Mucosa of stomach (tissue), 1 donor: ENCODE results near the gene TOP1.
"Not testable (repeated sequence)": the region's sequence is repeated elsewhere in the genome, so short reads cannot be mapped to it uniquely, and the experiment has no call there.

Source experiments
- H3K27me3 ChIP-seq: one replicate; pipeline ENCODE4 v1.7.0; 2013; ENCODE audit warnings: mild to moderate bottlenecking, low read length; ENCODE audit not compliant: control insufficient read depth, insufficient read depth
- H3K36me3 ChIP-seq: one replicate; pipeline ENCODE4 v1.7.0; 2013; ENCODE audit warnings: low read length; ENCODE audit not compliant: control insufficient read depth, insufficient read depth
- H3K4me1 ChIP-seq: one replicate; pipeline ENCODE4 v1.7.0; 2013; ENCODE audit warnings: mild to moderate bottlenecking, low read length; ENCODE audit not compliant: control insufficient read depth, insufficient read depth
- H3K4me3 ChIP-seq: one replicate; pipeline ENCODE4 v1.7.0; 2013; ENCODE audit warnings: low read length
- H3K9ac ChIP-seq: one replicate; pipeline ENCODE4 v1.7.0; 2013; ENCODE audit warnings: mild to moderate bottlenecking, low read length, moderate library complexity
- H3K9me3 ChIP-seq: one replicate; pipeline ENCODE4 v1.7.0; 2013; ENCODE audit warnings: mild to moderate bottlenecking, low read length, moderate library complexity; ENCODE audit not compliant: control insufficient read depth
- donor health status: Pancreatic carcinoma.

The TOP1 gene

DNA sequence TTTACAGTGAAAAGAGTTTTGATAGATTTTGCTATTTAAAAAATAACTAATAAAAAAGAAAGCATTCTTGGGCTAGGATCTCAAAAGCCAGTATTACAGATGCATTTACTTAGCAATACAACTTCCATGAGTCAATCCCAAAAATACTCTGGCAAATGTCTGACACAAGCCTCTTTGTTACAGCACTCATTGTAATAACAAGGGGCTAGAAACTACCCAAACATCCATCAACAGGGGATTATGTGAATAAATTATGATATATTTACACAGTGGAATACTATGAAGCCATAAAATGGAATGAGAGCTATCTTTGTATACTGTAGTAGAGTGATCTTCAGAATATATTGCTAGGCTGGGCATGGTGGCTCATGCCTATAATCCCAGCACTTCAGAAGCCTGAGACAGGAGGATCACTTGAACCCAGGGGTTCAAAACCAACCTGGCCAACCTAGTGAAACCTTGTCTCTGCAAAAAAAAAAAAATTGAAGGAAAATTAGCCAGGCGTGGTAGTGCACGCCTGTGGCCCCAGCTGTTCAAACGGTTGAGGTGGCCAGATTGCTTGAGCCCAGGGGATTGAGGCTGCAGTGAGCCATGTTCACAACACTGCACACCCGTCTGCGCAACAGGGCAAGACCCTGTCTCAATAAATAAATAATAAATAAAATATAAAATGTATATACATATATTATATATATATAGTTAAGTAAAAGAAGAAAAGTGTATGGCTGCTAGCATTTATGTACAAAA is 34.7 kb upstream of the TOP1 start:
- Histone ChIP-seq H3K4me3 (no peak overlapping the region), H3K9ac (no peak overlapping the region), H3K4me1 (no peaks in the 10 kb centered on the region), H3K27me3 (no peaks in the 10 kb centered on the region), H3K9me3 (no peaks in the 10 kb centered on the region), H3K36me3 (no peaks in the 10 kb centered on the region)

DNA sequence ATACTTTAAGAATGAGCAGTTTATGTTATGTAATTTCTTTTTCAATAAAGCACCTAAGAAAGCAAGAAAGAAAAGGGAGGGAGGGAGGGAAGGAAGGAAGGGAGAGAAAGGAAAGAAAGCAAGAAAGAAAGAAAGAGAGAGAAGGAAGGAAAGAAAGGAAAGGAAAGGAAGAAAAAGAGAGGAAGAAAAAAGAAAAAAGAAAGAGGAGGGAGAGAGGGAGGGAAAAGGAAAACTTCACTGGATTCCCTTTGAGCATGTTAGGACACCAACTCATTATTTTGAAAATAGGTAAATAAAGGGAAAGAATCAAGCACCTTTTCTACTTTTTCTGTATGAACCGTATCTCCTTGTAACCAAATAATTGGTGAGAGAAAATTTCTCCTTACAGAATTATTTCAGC is 32.3 kb upstream of the TOP1 start:
- Histone ChIP-seq H3K9me3 (no peaks in the 10 kb centered on the region), H3K36me3 (no peaks in the 10 kb centered on the region), H3K4me3 (no peak overlapping the region), H3K27me3 (no peaks in the 10 kb centered on the region), H3K4me1 (no peaks in the 10 kb centered on the region), H3K9ac (no peak overlapping the region)

DNA sequence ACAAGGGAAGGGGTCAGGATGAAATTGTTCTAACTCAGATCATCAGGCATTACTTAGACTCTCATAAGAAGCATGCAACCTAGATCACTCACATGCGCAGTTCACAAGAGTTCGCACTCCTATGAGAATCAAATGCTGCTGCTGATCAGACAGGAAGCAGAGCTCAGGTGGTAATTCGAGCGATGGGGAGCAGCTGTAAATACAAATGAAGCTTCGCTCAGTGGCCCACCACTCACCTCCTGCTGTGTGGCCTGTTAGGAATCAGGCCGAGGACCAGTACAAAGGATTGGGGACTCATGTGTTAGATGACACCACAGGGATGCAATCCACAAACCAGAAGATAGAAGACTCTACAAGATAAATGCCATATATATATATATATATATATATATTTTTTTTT is 31.5 kb upstream of the TOP1 start:
- no peak overlapping the region for H3K9ac ChIP-seq
- no peaks in the 10 kb centered on the region for H3K36me3 ChIP-seq
- no peaks in the 10 kb centered on the region for H3K4me1 ChIP-seq
- no peaks in the 10 kb centered on the region for H3K27me3 ChIP-seq
- no peaks in the 10 kb centered on the region for H3K9me3 ChIP-seq
- no peak overlapping the region for H3K4me3 ChIP-seq

DNA sequence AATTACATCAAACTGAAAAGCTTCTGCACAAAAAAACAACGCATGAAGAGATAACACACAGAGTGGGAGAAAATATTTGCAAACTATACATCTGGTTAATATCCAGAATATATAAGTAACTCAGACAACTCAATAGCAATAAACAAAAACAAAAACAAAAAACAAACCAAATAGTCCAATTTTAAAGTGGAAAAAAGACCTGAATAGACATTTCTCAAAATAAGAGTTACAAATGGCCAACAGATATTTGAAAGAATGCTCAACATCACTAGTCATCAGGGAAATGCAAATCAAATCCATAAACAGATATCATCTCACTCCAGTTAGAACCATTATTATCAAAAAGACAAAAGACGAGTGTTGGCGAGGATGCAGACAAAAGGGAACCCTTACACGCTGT is 28.8 kb upstream of the TOP1 start:
- Histone ChIP-seq H3K9me3 (no peaks in the 10 kb centered on the region), H3K36me3 (no peaks in the 10 kb centered on the region), H3K4me3 (no peak overlapping the region), H3K27me3 (no peaks in the 10 kb centered on the region), H3K9ac (no peak overlapping the region), H3K4me1 (peaks cover 26% of the 10 kb centered on the region)

DNA sequence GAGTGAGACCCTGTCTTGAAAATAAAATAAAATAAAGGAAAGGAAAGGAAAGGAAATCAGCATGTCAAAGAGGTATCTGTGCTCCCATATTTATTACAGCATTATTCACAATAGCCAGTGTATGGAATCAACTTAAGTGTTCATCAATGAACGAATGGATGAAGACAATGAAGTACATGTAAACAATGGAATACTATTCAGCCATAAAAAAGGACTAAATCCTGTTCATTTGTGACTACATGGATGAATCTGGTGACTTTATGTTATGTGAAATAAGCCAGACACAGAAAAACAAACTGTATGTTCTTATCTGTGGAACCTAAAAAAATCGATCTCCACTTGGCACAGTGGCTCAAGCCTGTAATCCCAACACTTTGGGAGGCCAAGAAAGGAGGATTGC is 28.0 kb upstream of the TOP1 start:
- H3K36me3 ChIP-seq = no peaks in the 10 kb centered on the region

DNA sequence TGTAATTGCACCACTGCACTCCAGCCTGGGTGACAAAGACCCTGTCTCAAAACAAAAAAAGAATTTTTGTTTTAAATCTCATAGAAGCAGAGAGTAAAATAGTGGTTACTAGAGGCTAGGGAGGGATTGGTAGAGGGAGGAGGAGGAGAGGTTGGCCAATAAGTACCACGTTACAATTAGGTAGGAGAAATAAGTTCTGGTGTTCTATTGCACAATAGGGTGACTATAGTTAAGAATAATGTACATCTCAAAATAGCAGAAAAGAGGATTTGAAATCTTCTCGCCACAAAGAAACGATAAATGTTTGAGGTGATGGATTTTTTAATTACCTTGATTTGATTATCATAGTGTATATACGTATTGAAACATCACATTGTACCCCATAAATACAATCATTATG is 27.1 kb upstream of the TOP1 start:
- no peak overlapping the region for H3K9ac ChIP-seq
- H3K9me3 ChIP-seq = no peaks in the 10 kb centered on the region
- no peaks in the 10 kb centered on the region for H3K27me3 ChIP-seq
- H3K36me3 ChIP-seq = no peaks in the 10 kb centered on the region
- peaks cover 43% of the 10 kb centered on the region for H3K4me1 ChIP-seq
- no peak overlapping the region for H3K4me3 ChIP-seq

More for the DNA sequence above, 28.0 kb upstream of the TOP1 start:
- H3K4me3 ChIP-seq = no peak overlapping the region
- H3K27me3 ChIP-seq = no peaks in the 10 kb centered on the region
- H3K4me1 ChIP-seq = peaks cover 34% of the 10 kb centered on the region
- H3K9ac ChIP-seq = no peak overlapping the region
- no peaks in the 10 kb centered on the region for H3K9me3 ChIP-seq

DNA sequence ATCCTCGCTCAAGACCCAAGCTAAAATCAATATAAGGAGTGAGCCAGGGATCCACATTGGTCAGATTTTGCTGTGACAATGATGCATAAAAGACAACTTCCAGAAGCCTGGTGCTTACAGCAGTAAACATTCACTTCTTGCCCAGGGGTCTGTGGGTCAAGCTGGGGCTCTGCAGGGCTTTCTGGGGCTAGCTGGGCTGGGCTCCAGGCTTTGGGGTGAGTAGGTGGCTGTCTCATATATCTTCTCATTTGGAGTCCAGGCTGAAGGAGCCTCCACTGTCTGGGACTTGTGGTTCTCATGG is 25.8 kb upstream of the TOP1 start:
- Histone ChIP-seq H3K27me3 (no peaks in the 10 kb centered on the region), H3K9ac (peak overlapping the region; percentile 42), H3K4me3 (peak overlapping the region; percentile 15), H3K36me3 (no peaks in the 10 kb centered on the region), H3K4me1 (peaks cover 43% of the 10 kb centered on the region), H3K9me3 (no peaks in the 10 kb centered on the region)

DNA sequence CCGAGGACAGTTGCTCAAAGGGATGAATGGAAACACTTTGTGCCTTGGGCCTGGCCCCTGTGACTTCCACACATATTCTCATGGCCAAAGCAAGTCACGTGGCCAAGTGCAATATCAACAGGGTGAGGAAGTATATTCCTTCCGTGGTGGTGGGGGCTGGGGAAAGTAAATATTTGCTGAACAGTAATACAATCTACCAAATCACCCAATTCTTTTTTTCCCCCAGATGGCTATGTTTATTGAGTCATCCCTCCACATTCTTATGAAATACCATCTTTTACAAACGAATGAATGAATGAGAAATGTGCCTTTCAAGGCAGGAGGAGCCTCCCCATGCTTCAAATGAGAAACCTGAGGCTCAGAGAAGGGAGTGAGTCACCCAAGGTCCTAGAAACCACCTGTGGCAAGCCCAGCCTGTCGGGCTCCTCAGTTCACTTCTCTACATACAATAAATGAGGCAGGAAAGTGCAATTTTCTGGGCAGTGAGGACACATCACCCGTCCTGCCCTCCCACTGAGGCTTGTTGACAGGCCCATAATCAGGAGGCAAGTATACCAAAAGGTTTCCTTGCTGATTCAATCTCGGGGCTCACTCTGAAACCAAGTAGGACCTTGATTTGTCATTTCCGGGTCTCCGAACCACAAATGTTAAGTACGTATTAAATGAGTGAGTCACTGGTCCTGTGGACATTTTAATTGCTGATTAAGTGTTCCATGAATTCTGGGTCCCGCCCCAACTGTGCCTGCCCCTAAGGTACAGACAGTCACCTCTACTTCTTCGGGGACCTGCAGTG is 25.3 kb upstream of the TOP1 start:
- Histone ChIP-seq H3K4me3 (peak overlapping the region; percentile 15), H3K9ac (peak overlapping the region; percentile 79), H3K27me3 (no peaks in the 10 kb centered on the region), H3K4me1 (peaks cover 43% of the 10 kb centered on the region), H3K9me3 (no peaks in the 10 kb centered on the region), H3K36me3 (no peaks in the 10 kb centered on the region)

DNA sequence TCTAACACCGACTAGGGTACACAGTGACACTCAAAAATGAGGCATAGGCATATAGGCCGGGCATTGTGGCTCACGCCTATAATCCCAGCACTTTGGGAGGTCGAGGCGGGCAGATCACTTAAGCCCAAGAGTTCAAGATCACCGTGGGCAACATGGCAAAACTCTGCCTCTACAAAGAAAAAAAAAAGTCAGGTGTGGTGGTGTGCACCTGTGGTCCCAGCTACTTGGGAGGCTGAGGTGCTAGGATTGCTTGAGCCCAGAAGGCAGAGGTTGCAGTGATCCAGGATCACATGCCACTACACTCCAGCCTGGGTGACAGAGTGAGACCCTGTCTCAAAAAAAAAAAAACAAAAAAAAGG is 24.7 kb upstream of the TOP1 start:
- Histone ChIP-seq H3K4me3 (peak overlapping the region; percentile 3), H3K4me1 (peaks cover 43% of the 10 kb centered on the region)
- not testable (repeated sequence) for H3K27me3 ChIP-seq, H3K9me3 ChIP-seq, H3K9ac ChIP-seq, H3K36me3 ChIP-seq

DNA sequence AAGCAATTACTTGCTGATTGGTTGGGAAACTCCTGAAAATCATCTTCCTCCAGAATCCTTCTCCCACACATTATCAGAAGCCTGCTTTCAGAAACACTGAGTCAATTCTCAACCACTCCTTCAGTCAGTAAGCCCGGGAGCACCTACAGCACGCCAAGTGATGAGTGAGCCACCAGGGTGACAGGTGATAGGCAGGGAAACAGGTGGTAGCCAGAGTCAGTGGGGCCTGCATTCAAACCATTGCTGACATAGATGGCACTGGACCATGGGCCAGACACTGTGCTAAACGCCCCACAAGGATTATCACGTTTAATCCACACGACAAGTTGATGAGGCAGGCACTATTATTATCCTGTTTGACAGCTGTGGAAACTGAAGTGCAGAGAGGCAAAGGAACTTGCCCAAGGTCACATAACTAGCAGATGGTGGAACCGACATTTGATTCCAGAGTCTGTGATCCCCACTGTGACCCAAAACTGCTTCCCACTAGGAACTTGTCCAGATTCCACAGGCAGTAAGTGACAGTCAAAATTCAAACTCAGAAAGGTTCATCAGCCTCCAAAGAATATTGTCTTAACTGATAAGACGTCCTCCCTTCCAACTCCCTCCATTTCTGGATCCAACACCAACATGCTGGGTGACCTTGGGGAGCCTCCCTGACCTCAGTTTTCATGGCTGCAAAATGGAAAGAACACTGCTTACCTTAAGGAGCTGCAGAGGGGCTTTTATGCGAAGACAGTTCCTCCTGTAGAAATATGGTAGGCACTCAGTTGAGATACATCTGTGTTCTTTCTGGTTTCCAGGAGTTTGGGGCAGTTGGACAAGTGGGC is 23.9 kb upstream of the TOP1 start:
- Histone ChIP-seq H3K9ac (peak overlapping the region; percentile 11), H3K27me3 (no peaks in the 10 kb centered on the region), H3K9me3 (no peaks in the 10 kb centered on the region), H3K36me3 (no peaks in the 10 kb centered on the region), H3K4me3 (peak overlapping the region; percentile 3), H3K4me1 (peaks cover 43% of the 10 kb centered on the region)

DNA sequence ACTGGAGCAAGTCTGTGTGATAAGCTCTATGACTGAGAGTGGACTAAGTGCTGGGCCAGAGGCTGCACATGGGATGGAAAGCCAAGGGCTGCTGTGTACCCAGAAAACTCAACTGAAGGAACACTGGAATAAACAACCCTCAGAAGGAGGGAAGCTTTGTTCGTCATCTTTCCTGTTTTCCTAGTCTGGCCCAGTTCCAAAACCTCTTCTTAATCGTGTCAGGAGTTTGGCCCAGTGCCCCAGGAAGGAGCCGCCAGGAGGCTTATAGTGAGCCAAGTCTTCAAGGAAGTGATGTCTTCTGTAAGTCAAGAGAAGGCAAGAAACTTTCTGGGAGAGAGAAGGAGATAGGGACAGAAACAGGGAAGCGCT is 23.3 kb upstream of the TOP1 start:
- Histone ChIP-seq H3K27me3 (no peaks in the 10 kb centered on the region), H3K4me1 (peaks cover 43% of the 10 kb centered on the region), H3K9me3 (no peaks in the 10 kb centered on the region), H3K36me3 (no peaks in the 10 kb centered on the region), H3K9ac (peak overlapping the region; percentile 24), H3K4me3 (no peak overlapping the region)
